ENCODE data around the gene HSD17B1. TPM values are rescaled to one million over a fixed set of nuclear protein-coding genes. Genes with fewer than 3 reads are reported as not detected.
A peak's percentile ranks its signal among the peaks of the same experiment; 100 is the strongest.
"Not testable (repeated sequence)": the region's sequence is repeated elsewhere in the genome, so short reads cannot be mapped to it uniquely, and the experiment has no call there.

HSD17B1 gene
- total RNA-seq, 1 donor = 1.3 TPM

DNA sequence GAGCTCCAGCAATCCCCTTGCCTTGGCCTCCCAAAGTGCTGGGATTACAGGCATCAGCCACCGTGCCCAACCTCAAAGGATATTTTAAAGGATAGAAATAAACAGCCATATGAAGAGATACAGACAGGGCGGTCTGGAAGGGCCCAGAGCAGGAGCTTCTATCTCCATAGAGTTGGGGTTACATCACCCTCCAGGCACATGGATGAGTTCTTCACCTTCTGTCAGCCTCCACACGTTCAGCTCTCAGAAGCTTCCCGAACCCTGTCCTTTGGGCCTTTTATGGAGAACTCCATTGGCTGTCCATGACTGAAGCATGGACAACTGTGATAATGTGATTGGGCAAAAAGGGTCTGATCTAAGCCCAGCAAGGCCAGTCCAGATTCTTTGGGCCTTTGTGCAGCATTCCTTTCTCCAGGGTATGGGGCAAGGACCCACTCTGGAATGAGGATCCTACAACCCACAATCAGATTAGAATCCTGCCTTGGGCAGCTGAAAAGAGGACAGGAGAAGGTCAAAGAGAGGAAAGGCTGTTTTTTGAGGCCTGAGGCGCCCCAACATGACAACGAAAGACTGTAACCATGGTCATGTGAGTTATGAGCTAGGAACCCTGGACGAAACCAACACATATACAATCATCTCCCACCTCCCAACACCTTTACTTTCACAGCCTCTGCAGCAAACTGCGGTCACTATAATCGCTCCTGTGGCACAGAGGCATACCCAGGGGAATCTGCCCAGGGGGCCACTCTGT is 6.8 kb upstream of the HSD17B1 start:
- DNase-seq (ENCODE audit: low read depth in 2 of 3, low spot score in 2 of 3) = not testable (repeated sequence)

DNA sequence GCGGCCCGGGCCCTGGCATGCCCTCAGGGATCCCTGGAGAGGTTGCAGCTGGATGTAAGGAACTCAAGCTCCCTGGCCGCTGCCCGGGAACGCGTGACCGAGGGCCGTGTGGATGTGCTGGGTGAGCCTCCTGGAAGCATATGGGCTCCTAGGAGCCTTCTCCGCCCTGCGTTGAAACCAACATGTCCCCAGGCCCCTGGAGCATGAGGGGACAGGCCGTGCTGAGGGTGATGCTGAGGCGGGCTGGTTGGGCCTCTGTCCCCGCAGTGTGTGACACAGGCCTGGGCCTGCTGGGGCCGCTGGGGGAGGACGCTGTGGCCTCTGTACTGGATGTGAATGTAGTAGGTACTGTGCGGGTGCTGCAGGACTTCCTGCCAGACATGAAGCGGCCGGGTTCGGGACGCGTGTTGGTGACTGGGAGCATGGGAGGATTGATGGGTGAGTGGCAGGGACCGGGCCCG is 5.7 kb upstream of the HSD17B1 start:
- DNase-seq (ENCODE audit: low read depth in 2 of 3, low spot score in 2 of 3) = no peak

DNA sequence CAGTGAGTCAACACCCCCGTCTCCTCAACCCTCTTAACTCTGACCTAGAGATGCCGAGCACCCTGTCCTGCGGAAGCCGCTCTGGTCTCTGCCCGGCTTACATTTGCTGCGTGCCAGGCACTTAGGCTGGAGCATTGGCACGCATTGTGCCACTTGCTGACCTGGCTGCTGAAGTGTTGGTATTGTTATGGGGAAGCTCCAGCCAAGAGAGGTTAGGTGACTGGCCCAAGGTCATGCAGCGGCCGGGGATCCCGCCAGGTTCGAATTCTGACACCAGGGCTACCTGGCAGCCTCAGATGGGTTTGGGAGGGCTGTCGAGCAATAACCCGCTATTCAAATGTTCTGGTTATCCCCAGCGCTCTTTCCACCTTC is 5.0 kb upstream of the HSD17B1 start:
- DNase-seq (ENCODE audit: low read depth in 2 of 3, low spot score in 2 of 3) = no peak

DNA sequence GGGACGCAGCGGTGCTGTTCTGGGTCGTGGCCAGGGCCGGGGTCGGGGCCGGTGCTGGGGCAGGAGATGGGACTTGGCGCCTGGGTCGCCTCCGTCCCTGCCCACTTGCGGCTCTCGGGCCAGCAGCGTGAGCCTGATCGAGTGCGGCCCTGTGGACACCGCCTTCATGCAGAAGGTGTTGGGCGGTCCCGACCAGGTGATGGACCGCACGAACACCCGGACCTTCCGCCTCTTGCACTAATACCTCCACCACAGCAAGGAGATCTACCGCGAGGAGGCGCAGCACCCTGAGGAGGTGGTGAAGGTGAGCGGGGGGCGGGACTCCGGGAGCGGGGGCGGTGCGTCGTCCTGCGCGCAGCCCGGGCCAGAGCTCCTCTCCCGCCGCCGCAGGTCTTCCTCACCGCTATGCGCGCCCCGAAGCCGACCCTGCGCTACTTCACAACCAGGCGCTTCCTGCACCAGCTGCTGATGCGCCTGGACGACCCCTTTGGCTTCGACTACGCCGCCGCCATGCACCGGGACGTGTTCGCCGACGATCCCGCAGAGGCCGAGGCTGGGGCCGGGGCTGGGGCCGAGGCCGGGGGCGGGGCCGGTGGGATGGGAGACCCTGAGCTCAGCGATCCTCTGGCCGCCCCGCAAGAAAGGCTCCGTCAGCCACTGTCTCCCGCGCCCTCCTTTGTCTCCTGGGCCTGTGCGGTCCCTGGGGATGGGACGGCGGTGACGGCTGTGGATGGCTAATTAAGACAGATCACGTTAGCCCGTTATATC is 4.5 kb upstream of the HSD17B1 start:
- DNase-seq (ENCODE audit: low read depth in 2 of 3, low spot score in 2 of 3) = peak in 2 of 3 donors; percentile 73 to 76

- DNase-seq (ENCODE audit: low read depth in 2 of 3, low spot score in 2 of 3) = no peak
These were observed 3.5 kb upstream of the HSD17B1 start for GRCh38 chr17:42548993-42549755.

GRCh38 chr17:42553161-42553818 is 567 bp downstream of the HSD17B1 start:
- no peak for DNase-seq (ENCODE audit: low read depth in 2 of 3, low spot score in 2 of 3)

- DNase-seq (ENCODE audit: low read depth in 2 of 3, low spot score in 2 of 3) = no peak
These were observed 1.1 kb downstream of the HSD17B1 start for GRCh38 chr17:42553866-42554249.

GRCh38 chr17:42554250-42555121 is 1.8 kb downstream of the HSD17B1 start:
- DNase-seq (ENCODE audit: low read depth in 2 of 3, low spot score in 2 of 3) = peak in 2 of 3 donors; percentile 89 to 91

DNA sequence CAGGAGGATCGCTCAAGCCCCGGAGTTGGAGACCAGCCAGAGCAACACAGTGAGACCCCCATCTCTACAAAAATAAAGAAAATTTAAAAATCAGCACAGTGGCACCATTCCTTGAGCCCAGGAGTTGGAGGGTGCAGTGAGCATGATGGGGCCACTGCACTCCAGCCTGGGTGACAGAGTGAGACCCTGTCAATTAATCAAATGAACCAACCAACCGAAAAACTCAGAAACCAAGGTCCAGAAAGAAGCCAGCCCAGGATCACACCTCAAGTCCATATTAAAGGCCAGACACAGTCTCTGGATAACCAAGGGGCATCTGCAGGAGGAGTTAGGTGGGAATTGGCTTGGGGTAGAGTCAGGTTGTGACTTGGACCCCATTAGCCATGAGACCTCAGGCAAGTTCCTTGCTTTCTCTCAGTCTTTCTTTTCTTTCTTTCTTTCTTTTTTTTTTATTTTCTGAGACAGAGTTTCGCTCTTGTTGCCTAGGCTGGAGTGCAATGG is 2.4 kb downstream of the HSD17B1 start:
- no peak for DNase-seq (ENCODE audit: low read depth in 2 of 3, low spot score in 2 of 3)

- DNase-seq (ENCODE audit: low read depth in 2 of 3, low spot score in 2 of 3) = not testable (repeated sequence)
These were observed 3.4 kb downstream of the HSD17B1 start for GRCh38 chr17:42555961-42556617.

- no peak for DNase-seq (ENCODE audit: low read depth in 2 of 3, low spot score in 2 of 3)
These were observed 6.4 kb downstream of the HSD17B1 start for GRCh38 chr17:42559075-42559474.

DNA sequence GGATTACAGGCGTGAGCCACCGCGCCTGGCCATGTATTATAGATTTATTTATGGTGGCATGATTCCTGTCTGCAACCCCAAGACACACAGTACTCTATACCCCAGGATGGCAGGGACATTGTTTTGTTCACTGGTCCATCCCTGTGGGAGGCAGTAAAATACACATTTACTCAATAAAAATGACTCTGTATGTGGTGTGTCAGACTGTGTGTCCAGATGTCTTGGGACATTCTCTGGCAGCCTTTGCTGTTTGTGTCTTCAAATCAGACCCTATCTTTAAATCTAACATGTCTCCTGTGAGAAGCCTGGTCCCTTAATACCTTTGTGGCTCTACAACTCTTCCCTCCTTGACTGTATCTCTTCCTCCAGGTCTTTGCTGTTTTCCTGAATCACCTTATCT is 7.5 kb downstream of the HSD17B1 start:
- no peak for DNase-seq (ENCODE audit: low read depth in 2 of 3, low spot score in 2 of 3)

DNA sequence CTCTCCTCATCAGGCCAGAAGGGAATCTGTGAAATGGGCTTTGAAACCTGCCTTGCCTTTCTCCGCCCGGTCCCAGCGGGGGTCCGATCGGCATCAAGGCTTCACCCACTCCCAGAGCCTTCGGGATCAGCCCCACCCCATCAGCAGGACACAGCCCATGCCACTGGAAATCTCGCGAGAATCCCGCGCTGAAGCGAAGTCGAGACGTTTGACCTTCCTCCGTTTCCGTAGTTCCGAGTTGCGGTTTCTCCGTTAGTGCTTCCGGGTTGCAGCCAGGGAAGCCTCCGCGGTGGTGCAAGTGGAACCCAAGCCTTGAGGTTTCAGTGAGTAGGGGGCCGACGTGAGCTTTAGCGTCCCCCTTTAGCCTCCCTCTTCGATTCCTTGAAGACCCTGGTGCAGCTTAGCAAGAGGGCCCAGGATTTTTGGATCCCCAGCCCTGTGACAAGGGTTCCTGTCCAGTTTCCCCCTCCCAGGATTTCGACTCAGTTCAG is 9.2 kb downstream of the HSD17B1 start, which contains the start of gene COASY:
COASY (plus strand) TSS at position 252 of the 491 bp plus-strand sequence. CDS start 475 bp downstream, outside the sequence.
- DNase-seq (ENCODE audit: low read depth in 2 of 3, low spot score in 2 of 3) = peak; percentile 90 to 97 (median 95)

DNA sequence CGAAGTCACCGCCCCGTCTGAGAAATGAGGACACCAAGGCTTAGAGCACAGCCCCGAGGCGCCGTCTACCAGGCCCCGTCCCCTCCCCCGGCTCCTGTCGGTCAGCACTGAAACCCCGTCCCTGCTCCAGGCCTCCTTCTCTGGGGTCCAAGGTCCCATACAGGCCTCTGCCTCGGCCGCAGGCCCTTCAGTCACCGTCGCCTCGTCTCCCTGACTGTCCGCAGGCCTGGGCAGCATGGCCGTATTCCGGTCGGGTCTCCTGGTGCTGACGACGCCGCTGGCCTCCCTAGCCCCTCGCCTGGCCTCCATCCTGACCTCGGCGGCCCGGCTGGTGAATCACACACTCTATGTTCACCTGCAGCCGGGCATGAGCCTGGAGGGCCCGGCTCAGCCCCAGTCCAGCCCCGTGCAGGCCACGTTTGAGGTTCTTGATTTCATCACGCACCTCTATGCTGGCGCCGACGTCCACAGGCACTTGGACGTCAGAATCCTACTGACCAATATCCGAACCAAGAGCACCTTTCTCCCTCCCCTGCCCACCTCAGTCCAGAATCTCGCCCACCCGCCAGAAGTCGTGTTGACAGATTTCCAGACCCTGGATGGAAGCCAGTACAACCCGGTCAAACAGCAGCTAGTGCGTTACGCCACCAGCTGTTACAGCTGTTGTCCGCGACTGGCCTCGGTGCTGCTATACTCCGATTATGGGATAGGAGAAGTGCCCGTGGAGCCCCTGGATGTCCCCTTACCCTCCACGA is 9.8 kb downstream of the HSD17B1 start:
- no peak for DNase-seq (ENCODE audit: low read depth in 2 of 3, low spot score in 2 of 3)

GRCh38 chr17:42563143-42563509 is 10.4 kb downstream of the HSD17B1 start:
- no peak for DNase-seq (ENCODE audit: low read depth in 2 of 3, low spot score in 2 of 3)

DNA sequence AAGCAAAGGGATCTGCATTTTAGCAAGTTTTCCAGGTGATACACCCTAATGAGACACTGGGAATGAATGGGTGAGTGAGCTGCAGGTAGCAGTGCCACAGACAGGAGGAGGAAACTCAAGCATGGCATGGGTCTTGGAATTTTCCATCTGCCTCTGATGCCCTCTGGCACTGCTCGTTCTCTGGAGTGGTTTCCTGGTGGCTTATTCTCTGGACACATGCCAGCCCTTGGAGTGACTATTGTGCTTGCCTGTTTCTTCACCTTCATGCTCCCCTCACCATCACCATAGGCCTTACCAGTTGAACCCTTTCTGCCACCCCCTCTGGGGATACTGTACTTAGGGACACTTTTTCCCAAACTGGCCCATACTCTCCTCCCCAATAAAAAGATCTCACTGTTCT is 10.8 kb downstream of the HSD17B1 start:
- DNase-seq (ENCODE audit: low read depth in 2 of 3, low spot score in 2 of 3) = no peak

DNA sequence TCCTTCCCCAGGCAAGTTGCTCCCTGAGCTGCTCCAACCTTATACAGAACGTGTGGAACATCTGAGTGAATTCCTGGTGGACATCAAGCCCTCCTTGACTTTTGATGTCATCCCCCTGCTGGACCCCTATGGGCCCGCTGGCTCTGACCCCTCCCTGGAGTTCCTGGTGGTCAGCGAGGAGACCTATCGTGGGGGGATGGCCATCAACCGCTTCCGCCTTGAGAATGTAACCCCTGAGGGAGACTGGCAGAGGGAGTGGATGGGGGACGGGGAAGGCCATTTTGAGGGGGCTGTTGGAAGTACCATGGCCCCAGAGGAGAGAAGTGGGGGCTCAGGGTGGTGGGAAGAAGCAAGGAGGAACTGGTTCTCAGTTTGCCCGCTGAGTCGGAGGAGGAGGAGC is 11.2 kb downstream of the HSD17B1 start:
- DNase-seq (ENCODE audit: low read depth in 2 of 3, low spot score in 2 of 3) = no peak
